LoVo (cell line): Measurements from ENCODE around the gene DBNL.
"Not testable (repeated sequence)": the region's sequence is repeated elsewhere in the genome, so short reads cannot be mapped to it uniquely, and the experiment has no call there.

Source experiments
- DNase-seq: peaks from one replicate; pipeline ENCODE4 v3.0.0-alpha.2; 2016; ENCODE audit warnings: low spot score

The DBNL gene

GRCh38 chr7:44044315-44045225, at the start of gene DBNL:
Gene DBNL (plus strand): TSS chr7:44044702. CDS start chr7:44044738, 36 bp downstream.
- peak; percentile 95 for DNase-seq

DNA sequence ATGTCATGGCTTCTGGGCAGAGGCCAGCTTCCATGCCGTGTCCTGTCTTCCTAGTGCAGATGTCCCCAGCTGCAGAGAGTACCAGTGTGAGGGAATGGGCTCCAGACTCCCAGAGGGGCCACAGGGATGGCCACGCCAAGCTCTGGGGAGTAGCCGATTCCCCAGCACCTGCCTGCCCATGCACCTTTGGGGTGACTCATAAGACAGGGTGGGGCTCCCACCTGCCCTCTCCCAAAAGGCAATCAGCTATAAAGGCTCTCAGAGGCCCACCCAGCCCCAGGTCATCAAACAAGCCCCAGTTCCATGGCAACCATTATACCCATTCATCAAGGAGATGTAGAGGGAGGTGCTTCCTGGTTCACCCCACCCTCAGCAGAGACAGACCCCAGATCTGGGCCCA, 47.0 kb upstream of the DBNL start, which contains the start of gene SPDYE1:
SPDYE1 (plus strand) TSS at position 366 of the 400 bp plus-strand sequence. CDS start 2,053 bp downstream, outside the sequence.
- not testable (repeated sequence) for DNase-seq

- not testable (repeated sequence) for DNase-seq
Observed at GRCh38 chr7:44012081-44012480, 32.4 kb upstream of the DBNL start.

DNA sequence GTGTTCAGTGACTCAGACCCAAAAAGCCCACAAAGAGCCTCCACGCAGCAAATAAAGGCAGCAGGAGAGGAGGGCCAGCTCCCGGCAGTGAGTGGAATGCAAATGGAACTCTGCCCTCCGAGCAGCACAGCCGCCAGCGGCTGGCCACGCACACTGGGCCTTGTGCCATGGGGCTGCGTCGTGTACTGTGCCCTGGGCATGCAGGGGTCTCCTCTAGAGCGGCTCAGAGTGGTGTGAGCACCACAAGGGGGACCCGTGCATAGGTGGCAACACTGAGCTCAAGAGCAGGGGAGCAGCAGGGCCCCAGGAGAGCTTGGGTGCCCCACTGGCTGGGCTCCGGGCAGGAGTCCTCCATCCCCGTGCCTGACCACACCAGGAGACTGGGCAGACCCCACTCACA, 29.4 kb upstream of the DBNL start:
- not testable (repeated sequence) for DNase-seq

DNA sequence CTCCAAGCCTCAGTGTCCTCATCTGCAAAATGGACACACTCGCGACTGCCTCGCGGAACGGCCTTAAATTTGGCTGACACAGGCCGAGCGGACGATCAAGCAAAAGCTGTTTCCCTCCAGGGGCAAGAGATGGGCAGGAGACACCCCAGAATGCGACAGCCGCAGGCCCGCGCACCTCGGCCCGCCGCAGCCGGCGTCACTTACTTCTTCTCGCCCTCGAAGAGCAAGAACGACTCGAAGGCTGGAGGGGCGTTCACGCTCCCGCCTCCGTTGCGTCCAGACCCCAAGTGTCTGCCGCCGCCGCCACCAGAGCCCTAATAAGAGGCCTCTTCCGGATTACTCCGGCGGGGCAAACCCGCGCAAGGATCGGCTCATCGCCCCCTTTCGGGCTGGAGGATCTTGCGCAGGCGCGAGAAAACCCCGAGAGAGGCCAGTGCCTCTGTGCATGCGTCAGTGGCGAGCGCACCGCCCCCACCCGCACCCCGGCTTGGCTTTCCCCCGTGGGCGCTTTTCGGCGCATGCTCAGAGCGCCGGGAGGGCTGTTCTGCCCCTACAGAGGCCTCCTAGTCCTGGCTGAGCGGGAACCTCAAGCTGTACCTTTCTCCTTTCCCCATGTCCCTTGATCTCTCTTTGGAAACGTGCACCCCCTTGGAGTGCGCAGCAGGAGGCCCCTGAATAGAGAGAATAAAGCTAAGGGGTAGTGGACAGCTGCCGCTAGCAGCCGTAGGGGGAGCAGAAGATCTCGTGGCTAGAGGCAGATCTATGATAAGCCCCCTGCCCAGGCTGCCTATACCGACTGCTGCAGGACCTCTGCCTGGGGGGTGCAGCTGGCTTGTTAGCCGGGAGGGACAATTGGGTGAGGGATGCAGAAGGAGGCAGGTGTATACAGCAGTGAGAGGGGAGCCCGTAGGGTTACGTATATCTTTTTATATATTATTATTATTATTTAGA, 25.4 kb upstream of the DBNL start:
- peak; percentile 97 for DNase-seq

GRCh38 chr7:44019825-44020224, 24.7 kb upstream of the DBNL start:
- not testable (repeated sequence) for DNase-seq

- DNase-seq: not testable (repeated sequence)
Observed at GRCh38 chr7:44022069-44022468, 22.4 kb upstream of the DBNL start.

DNA sequence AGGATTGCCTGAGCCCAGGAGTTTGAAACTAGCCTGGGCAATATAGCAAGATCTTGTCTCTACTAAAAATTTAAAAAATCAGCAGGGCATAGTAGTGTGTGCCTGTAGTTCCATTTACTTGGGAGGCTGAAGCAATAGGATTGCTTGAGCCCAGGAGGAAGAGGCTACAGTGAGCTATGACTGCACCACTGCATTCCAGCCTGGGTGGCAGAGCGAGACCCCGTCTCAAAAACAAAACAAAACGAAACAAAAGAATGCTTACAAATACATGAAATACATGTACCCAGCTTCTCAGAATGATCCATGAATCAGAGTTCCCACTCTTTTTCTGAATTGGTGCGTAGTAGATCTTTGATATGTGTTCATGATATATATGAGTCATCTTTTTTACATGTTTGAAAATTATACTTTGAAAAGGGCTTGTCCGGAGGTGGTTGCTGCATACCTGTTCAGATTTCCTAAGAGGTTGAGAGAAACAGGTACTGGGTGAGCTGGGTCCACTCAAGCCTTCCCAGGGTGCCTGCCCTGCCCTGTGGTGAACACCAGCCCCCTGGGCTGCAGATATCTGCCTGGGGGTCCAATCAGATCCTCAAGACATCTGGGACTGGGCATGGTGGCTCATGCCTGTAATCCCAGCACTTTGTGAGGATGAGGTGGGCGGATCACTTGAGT, 21.6 kb upstream of the DBNL start:
- not testable (repeated sequence) for DNase-seq

DNA sequence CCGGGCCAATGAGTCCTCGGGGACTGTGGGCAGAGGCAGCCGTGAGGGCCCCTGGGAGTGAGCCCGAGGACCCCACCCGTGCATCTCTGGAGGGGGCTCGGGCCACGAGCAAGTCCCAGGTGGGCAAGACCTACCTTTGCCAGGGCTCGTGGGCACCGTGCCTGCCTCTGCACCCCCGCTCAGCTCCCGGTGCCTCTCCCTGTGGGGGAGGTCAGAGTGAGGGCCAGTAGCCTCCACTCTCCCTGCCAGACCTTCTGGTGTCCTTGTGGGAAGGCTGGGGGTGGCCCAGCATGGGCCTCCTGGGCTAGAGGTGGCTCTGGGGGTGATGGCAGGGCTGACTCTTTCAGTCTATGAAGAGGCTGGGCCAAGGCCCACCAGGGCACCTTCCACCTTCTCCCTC, 15.1 kb upstream of the DBNL start:
- not testable (repeated sequence) for DNase-seq

DNA sequence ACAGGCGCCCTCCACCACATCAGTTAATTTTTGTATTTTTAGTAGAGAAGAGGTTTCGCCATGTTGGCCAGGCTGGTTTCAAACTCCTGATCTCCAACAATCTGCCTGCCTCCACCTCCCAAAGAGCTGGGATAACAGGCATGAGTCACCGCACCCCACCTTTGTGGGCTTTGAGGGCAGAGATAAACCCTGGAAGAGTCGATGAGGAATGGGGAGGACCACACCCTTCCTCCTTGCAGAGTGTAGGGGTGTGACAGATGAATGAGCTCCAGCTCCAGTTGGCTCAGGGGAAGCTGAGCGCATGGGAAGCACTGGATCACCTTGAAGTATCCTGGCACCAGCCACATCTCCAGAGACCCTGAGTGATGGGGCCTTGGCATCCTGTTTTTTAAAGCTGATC, 14.5 kb upstream of the DBNL start:
- DNase-seq: not testable (repeated sequence)

GRCh38 chr7:44031319-44031718, 13.2 kb upstream of the DBNL start:
- not testable (repeated sequence) for DNase-seq

- not testable (repeated sequence) for DNase-seq
Observed at GRCh38 chr7:44032031-44032430, 12.5 kb upstream of the DBNL start.

DNA sequence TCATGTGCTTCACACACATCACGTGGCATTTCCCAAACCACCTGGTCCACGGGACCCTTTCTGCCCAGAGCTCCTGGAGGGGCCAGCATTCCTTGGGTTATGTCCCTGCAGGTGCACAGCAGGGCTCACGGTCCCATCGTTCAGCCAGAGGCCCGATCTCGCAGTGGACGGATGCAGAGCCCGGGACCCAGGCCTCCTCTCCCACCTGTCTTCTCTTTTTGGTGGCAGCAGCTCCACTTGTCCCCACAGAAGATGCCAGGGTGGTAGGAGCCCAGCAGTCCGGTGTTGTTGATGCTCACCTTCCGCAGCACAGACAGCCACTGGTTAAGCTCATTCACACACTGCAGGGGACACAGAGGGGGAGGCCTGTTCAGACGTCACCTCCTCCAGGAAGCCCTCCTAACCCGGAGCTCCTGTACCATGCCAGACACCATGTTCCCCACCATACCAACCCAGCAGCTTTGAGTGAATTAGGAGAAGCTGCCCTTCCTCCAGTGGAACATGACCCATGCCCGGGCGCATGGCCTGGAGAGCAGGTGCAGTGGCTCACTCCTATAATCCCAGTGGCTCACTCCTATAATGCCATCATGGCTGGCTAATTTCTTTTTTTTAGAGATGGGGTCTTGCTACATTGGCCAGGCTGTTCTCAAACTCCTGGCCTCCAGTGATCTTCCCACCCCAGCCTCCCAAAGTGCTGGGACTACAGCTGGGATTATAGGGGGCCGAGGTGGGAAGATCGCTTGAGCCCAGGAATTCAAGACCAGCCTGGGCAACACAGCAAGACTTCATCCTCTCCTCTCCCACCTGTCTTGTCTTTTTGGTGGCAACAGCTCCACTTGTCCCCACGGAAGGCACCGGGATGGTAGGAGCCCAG, 10.3 kb upstream of the DBNL start:
- DNase-seq: not testable (repeated sequence)

DNA sequence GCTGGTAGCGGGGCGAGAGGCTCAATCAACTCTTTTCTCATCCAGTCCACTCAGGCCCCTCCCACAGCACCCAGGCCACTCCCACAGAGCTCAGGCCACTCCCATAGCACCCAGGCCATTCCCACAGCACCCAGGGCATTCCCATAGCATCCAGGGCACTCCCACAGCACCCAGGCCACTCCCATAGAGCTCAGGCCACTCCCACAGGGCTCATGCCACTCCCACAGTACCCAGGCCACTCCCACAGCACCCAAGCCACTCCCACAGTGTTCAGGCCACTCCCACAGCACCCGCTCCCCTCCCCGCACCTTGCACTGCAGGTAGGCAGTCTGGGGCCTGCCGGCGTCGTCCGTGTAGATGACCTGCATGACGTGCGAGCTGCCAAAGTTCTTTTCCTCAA, 8.1 kb upstream of the DBNL start:
- DNase-seq: not testable (repeated sequence)

- DNase-seq: not testable (repeated sequence)
Observed at GRCh38 chr7:44037951-44038350, 6.6 kb upstream of the DBNL start.

DNA sequence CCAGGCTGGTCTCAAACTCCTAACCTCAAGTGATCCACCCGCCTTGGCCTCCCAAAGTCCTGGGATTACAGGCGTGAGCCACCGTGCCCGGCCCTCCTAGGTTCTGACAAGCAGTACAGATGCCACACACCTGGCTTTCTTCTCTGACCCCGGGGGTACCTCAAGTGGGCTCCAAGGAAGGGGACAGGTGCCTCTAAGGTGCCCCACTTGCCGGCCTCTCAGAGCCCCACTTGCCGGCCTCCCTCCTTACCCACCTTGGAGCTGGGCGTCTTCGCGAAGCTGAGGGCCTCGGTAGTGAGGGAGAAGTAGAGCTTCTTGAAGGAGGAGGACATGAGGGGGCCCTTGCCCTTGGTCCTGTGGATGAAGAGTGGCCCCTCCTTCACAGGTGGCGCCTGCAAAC, 5.9 kb upstream of the DBNL start:
- not testable (repeated sequence) for DNase-seq

DNA sequence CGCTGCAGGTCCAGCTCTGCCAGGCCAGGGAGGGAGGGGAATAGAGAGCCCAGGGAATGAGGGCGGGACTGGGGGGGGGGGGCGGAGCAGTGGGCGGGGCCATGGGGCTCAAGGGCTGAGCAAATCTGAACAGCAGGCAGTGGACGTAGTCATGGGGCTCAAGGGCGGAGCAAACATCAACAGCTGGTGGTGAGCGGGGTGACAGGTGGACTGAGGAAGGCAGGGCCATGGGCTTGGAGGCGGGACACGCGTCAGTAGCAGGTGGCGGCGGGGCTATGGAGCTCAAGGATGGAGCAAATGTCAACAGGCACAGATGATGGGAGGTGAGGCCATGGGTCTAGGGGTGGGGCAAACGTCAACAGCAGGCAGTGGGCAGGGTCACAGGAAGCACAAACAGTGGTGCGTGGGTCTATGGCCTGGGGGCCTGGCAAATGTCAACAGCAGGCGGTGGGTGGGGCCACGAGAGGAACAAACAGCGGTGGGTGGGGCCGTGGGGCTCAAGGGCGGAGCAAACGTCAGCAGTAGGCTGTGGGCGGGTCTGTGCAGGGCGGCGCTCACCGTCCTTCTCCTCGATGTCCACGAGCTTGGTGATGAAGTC, 5.4 kb upstream of the DBNL start:
- peak; percentile 72 for DNase-seq

DNA sequence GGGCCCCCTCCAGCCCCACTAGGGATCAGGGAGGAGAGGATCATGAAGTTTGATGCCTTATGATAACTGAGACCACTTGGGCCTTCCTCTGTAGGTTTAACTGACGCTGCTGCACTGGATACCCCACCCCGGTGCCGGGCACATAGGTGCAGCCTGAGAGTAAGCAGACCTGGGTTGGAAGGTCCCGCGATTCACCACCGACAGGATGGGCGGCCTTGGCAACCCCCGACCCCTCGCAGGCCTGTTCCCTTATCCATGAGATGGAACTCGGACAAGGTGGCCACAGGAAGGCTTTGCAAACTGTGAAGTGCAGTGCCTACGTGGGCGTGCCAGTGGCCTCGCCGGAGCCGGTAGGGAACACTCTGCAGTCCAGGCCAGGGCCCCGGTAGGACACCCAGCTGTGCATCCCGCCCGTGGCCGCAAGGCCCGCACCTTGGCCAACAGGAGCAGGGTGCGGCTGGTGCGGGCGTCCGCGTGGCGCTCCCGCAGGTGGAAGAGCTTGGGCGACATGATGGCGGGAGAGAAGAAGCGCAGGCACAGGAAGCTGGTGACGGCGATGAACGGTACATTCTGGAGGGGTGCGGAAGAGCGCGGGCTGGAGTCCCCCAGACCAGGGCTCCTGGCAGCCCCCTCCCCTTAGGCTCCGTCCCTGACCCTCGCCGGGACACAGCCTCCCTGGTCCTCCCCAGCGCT, 4.6 kb upstream of the DBNL start:
- DNase-seq: not testable (repeated sequence)

GRCh38 chr7:44040493-44040891, 4.0 kb upstream of the DBNL start:
- peak; percentile 29 for DNase-seq

DNA sequence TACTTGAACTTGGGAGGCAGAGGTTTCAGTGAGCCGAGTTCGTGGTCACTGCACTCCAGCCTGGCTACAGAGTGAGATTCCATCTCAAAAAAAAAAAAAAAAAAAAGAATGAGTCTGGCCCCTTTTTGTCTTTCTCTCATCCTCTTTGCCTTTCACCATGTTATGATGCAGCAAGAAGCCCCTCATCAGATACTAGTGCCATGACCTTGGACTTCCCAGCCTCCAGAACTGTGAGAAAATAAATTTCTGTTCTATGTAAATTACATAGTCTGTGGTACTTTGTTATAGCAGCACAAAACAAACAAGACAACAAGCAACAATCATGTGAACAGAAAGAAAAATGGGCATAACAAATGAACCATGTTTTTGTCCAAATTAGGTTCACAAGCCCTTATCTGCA, 2.3 kb upstream of the DBNL start:
- no peak for DNase-seq
